DMS79 (cell line): ENCODE measurements around the gene SLC6A2.
"Not testable (repeated sequence)": the region's sequence is repeated elsewhere in the genome, so short reads cannot be mapped to it uniquely, and the experiment has no call there.

ENCODE experiments used
- DNase-seq: peaks from one replicate; lab custom pipeline; 2025; lab: John Stamatoyannopoulos, UW

SLC6A2 gene

GRCh38 chr16:55655897-55656681, at the start of gene SLC6A2:
Gene SLC6A2, plus strand, starts transcription at chr16:55655988. Its CDS starts 707 bp downstream, at chr16:55656695.
- no peak for DNase-seq

DNA sequence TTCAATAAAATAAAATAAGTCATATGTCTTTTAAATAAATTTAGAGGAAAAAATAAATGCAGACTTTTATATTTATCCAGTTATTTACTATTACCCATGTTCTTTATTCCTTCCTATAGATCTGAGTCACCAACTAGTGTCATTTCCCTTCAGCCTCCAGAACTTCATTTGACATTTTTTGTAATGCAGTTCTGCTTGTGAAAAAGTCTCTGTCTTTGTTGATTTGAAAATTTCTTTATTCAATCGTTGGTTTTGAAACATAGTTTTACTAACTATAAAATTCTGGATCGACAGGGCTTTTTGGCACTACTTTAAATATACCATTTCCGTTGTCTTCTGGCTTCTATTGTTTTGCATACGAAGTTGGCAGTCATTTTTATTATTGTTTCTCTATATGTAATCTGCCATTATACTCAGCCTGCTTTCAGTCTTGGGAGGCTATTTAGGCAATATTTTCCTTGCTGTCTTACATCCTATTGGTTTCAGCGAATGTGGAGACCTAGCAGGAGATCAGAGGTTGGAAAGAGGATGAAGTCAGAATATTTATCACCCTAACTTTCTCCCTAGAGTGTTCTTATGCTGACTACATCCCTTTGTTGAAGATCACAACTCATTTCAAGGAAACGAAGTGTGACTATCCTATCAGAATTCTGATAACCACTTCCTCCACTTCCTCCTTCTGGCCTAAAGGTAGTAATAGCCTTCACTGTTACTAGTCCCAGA, 42.0 kb upstream of the SLC6A2 start:
- DNase-seq, result no peak

DNA sequence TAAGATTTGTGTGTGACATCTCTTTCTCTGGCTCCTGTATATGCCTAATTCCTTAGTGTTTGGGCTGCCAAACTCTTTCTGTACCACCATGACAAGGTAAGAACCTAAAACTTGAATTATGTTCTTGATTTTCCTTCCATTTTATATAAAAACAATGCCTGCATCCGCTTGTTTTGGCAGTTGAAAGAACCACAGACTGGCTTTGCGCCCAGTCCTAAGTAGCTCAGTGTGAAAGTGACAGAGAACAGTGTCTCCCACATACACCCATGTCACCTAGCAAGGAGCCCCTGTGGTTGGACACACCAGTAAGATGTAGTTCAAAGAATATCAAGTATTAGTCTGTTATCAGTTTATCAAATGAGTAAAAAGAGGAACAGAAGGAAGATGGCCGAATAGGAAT, 40.7 kb upstream of the SLC6A2 start:
- DNase-seq, result no peak

GRCh38 chr16:55615670-55616069, 40.1 kb upstream of the SLC6A2 start:
- not testable (repeated sequence) for DNase-seq

DNA sequence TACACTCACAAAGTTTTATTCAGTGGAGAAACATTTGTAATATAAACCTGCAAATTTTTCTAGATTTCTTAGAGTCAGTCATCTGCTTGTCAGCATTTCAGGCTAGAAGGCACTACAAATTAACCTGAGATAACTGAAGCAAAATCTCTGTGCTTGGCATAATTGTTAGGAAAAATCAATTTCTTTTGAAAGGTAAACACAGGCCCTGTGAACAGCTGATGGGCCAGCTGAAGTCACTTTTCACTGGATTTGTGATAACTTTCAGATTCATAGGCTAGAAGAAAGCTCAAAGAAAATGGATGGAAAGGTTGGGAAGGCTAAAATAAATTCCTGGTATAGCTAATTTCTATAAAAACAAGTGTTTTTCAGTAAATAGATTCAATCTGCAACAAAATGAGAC, 34.0 kb upstream of the SLC6A2 start:
- DNase-seq, result no peak

- no peak for DNase-seq
These were observed 33.5 kb upstream of the SLC6A2 start for GRCh38 chr16:55622272-55622671.

DNA sequence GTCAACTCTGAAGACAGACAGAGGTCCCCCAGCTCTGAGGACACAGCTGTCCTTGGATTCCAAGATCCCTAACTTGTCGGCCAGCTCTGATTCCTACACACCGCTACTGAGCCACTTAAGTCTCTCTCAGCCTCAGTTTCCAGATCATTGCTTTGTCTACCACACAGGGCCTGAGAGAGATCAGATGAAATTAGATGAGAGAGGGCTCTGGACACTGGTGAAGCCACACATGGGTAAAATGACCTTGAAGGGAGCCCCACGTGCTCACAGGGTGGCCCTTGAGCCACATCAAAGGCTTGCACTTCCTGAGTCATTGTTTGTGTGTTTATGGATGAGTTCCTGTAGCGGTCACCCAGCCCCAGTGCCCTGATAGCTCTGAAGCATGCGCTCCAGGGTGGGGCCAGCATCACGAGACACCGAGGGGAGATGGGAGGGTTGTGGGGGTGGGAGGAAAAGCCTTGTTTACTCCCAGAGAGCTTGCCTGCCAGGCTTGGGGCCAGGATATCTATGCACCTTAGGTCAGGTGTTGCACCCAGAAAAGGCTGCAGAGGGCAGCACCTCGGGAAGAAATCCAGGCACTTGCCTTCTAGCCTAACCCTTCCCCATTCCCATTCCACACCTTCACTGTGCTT, 32.7 kb upstream of the SLC6A2 start:
- DNase-seq, result no peak

DNA sequence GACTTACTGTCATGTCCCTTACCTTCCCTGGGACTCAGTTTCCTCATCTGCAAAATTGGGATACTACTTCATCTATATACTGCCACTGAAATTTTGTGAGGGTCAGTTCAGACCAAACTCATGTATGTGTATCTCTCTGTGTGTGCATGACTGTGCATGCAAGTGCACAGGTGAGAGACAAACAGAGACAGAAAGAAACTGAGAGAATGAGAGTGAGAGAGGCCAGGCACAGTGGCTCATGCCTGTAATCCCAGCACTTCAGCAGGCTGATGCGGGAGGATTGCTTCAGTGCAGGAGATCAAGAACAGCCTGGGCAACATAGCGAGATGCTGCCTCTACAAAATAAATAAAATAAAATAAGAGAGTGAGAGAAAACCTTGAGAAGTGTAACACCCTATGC, 32.1 kb upstream of the SLC6A2 start:
- no peak for DNase-seq

DNA sequence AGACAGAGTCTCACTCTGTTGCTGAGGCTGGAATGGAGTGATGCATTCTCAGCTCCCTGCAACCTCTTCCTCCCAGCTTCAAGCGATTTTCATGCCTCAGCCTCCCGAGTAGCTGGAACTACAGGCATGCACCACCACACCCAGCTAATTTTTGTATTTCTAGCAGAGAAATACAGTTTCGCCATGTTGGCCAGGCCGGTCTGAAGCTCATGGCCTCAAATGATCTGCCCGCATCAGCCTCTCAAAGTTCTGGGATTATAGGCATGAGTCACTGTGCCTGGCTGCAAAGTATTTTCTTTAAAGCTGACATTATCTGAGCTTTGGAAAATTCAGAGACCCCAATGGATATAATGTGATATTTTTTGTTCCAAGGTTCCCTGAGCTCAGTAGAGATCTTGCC, 31.1 kb upstream of the SLC6A2 start:
- DNase-seq, result no peak

- no peak for DNase-seq
These were observed 29.9 kb upstream of the SLC6A2 start for GRCh38 chr16:55625843-55626242.

DNA sequence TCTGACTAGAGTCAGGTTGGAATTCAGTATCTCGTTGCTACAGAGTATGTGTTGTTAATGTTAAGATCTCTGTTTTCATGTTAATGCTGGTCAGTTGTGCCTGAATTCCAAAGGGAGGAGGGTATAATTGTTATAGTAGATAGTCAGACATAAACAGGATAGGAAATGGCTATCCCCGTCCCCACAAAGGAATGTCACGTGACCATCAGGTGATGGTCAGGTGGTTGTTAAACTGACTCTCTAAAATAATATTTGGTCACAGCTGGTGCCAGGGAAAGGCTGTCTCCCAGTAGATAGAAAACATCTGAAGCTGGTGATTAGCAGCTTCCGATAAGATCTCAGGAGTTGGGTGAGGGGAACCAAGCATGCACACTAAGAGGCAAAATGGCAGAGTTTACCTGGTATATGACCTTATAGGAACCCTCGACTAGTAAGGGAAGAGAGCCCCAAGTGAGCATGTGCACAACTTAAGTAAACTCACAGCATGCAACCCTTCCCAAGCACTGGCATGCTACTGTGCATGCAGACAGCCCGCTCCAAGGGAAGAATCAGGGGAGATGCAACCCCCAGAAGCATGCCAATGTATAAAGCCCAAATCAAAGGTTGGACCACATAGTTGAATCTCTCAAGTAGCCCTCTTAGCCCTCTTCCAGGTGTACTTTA, 27.4 kb upstream of the SLC6A2 start:
- no peak for DNase-seq

DNA sequence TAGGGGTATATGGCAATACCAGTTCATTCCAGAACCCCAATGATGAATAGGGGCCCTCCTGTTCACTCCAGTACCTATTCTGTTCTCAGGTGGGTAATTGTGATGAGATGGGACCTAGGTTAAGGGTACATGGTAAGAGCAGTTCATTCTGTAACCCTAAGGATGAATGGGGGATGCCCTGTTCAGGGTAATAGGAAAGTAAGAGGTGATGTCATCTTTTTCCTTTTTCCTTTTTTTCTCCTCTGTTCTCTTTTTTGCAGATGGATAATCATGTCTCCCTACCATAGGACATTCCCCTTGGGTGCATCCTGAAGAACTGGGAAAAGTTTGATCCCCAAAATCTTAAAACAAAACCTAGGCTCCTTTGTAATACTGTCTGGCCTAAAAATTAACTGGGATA, 25.0 kb upstream of the SLC6A2 start:
- no peak for DNase-seq

GRCh38 chr16:55632259-55632658, 23.5 kb upstream of the SLC6A2 start:
- no peak for DNase-seq

GRCh38 chr16:55634193-55634592, 21.6 kb upstream of the SLC6A2 start:
- DNase-seq, result no peak

GRCh38 chr16:55638256-55638655, 17.5 kb upstream of the SLC6A2 start:
- no peak for DNase-seq

GRCh38 chr16:55640701-55641327, 15.0 kb upstream of the SLC6A2 start:
- no peak for DNase-seq

- DNase-seq, result no peak
These were observed 14.2 kb upstream of the SLC6A2 start for GRCh38 chr16:55641430-55642056.

DNA sequence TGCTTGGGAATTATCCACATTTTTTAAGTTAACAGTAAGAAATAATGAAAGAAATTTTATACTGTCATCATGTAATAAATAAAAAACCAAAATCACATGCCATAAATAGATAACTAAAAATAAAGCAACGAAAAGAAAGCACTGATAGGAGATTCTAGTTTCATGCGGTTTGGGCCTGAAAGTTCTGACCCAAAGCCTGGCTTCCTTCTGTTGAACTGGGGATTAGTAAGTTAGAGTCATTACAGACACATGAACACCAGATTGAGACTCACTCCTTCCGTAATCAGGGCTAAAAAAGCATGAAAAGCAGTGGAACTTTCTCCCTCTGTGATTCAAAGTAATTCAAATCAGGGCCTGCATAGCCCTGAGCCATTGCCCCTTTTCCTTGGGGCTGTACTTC, 13.2 kb upstream of the SLC6A2 start:
- no peak for DNase-seq

- DNase-seq, result no peak
These were observed 12.4 kb upstream of the SLC6A2 start for GRCh38 chr16:55643161-55643970.

GRCh38 chr16:55645986-55646385, 9.8 kb upstream of the SLC6A2 start:
- no peak for DNase-seq

DNA sequence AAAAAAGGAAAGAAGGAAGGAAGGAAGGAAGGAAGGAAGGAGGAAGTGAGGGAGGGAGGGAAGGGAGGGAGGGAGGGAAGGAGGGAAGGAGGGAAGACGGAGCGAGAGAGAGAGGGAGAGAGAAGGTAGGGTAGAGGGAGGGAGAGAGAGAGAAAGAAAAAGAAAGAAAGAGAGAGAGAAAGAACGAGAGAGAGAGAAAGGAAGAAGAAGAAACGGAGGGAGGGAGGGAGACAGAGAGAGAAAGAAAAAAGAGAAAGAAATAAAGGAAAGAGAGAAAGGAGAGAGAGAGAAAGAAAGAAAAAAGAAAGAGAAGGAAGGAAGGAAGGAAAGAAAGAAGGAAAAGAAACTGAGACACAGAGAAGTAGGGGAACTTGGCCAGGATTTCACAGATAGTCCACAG, 8.4 kb upstream of the SLC6A2 start:
- no peak for DNase-seq
